ENCODE results near the gene KRT6B.

KRT6B gene

GRCh38 chr12:52486166-52487105 lies 34.5 kb upstream of the KRT6B start:
- TF ChIP-seq, protein P1, sequence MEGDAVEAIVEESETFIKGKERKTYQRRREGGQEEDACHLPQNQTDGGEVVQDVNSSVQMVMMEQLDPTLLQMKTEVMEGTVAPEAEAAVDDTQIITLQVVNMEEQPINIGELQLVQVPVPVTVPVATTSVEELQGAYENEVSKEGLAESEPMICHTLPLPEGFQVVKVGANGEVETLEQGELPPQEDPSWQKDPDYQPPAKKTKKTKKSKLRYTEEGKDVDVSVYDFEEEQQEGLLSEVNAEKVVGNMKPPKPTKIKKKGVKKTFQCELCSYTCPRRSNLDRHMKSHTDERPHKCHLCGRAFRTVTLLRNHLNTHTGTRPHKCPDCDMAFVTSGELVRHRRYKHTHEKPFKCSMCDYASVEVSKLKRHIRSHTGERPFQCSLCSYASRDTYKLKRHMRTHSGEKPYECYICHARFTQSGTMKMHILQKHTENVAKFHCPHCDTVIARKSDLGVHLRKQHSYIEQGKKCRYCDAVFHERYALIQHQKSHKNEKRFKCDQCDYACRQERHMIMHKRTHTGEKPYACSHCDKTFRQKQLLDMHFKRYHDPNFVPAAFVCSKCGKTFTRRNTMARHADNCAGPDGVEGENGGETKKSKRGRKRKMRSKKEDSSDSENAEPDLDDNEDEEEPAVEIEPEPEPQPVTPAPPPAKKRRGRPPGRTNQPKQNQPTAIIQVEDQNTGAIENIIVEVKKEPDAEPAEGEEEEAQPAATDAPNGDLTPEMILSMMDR (IDR thresholded peaks at IDR 0.05; ENCODE audit: extremely low read depth, missing control alignments): no peak
- no peak for DNase-seq (ENCODE audit: low spot score)

GRCh38 chr12:52480073-52480472 lies 28.1 kb upstream of the KRT6B start:
- TF ChIP-seq, protein P1 (IDR thresholded peaks at IDR 0.05; ENCODE audit: extremely low read depth, missing control alignments): no peak
- no peak for DNase-seq (ENCODE audit: low spot score)

GRCh38 chr12:52477651-52478050 lies 25.7 kb upstream of the KRT6B start:
- TF ChIP-seq, protein P1 (IDR thresholded peaks at IDR 0.05; ENCODE audit: extremely low read depth, missing control alignments): no peak
- DNase-seq (ENCODE audit: low spot score): no peak

GRCh38 chr12:52474212-52474611 lies 22.3 kb upstream of the KRT6B start:
- TF ChIP-seq, protein P1 (IDR thresholded peaks at IDR 0.05; ENCODE audit: extremely low read depth, missing control alignments): no peak
- DNase-seq (ENCODE audit: low spot score): no peak

- TF ChIP-seq, protein P1 (IDR thresholded peaks at IDR 0.05; ENCODE audit: extremely low read depth, missing control alignments): no peak
- no peak for DNase-seq (ENCODE audit: low spot score)
Observed at GRCh38 chr12:52473768-52474167, 21.8 kb upstream of the KRT6B start, which contains the start of gene KRT6C. TSS of gene KRT6C (minus strand) at chr12:52473805. CDS start at chr12:52473737, 68 bp downstream.

DNA sequence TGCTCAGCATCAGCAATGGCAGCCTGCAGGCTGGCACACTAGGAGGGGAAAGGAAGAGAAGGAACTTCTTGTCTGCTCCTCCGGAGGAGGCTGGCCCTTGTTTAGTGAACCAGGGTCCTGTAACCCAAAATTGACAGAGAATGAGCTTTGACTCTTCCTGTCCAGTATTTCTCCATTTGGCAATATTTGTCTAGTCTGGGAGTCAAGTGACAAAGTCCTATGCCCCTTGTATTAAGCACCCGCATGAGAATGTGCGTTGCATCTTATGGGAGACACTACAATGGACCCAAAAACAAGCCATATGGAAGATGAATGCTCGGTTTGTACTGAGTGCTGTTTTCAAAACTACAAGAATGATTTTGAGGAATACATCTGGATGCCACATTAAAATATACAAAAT lies 17.9 kb upstream of the KRT6B start:
- no peak for DNase-seq (ENCODE audit: low spot score)
- TF ChIP-seq, protein P1 (IDR thresholded peaks at IDR 0.05; ENCODE audit: extremely low read depth, missing control alignments): no peak

DNA sequence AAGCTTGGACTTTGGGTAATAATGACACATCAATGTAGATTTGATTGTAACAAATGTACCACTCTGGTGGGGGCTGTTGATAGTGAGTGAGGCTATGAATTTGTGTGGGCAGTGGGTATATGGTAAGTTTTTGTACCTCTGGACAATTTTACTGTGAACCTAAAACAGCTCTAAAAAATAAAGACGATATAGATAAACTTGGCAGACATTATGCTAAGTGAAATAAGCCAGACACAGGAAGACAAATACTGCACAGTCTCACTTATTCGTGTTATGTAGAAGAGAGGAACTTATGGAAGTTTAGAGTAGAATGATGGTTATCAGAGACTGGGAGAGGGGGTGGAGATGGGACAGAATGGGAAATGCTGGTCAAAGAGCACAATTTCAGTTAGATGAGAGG lies 13.0 kb upstream of the KRT6B start:
- DNase-seq (ENCODE audit: low spot score): no peak
- TF ChIP-seq, protein P1 (IDR thresholded peaks at IDR 0.05; ENCODE audit: extremely low read depth, missing control alignments): no peak

All from GM20000 (cell line).